Measurements from ENCODE around the gene GALNT2.

DNA sequence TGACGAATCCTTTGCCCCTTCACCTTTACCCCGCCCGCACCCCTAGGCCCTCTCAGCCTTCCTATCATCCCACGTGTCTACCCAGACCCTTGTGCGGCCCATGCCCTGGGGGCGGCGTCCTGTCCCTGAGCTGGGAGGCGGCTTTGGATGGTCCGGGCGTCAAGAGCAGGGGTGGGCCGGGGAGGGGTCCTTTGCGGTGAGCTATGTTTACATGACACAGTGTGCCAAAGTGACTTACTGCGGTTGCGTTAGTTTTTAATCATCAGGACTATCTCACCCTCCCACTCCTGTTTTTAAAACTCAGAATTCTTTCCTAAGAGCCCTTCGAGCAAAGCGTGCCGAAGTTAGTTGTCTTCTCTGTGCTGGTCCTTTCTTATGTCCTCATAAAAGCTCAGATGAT, 214.5 kb downstream of the GALNT2 start:
- TF ChIP-seq, protein P1, sequence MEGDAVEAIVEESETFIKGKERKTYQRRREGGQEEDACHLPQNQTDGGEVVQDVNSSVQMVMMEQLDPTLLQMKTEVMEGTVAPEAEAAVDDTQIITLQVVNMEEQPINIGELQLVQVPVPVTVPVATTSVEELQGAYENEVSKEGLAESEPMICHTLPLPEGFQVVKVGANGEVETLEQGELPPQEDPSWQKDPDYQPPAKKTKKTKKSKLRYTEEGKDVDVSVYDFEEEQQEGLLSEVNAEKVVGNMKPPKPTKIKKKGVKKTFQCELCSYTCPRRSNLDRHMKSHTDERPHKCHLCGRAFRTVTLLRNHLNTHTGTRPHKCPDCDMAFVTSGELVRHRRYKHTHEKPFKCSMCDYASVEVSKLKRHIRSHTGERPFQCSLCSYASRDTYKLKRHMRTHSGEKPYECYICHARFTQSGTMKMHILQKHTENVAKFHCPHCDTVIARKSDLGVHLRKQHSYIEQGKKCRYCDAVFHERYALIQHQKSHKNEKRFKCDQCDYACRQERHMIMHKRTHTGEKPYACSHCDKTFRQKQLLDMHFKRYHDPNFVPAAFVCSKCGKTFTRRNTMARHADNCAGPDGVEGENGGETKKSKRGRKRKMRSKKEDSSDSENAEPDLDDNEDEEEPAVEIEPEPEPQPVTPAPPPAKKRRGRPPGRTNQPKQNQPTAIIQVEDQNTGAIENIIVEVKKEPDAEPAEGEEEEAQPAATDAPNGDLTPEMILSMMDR (IDR thresholded peaks at IDR 0.05; ENCODE audit: insufficient read depth, low read length, poor library complexity, severe bottlenecking) = no peak
- no peak for TF ChIP-seq EZH2phosphoT487 (conservative IDR thresholded peaks at IDR 0.05; ENCODE audit: low read length)
